HK-2 (cell line): Measurements from ENCODE around the gene AMER3.

Experiments
- DNase-seq: peaks from one replicate; pipeline ENCODE4 v3.0.0-alpha.2; 2018; ENCODE audit not compliant: unreplicated experiment

AMER3 gene

DNA sequence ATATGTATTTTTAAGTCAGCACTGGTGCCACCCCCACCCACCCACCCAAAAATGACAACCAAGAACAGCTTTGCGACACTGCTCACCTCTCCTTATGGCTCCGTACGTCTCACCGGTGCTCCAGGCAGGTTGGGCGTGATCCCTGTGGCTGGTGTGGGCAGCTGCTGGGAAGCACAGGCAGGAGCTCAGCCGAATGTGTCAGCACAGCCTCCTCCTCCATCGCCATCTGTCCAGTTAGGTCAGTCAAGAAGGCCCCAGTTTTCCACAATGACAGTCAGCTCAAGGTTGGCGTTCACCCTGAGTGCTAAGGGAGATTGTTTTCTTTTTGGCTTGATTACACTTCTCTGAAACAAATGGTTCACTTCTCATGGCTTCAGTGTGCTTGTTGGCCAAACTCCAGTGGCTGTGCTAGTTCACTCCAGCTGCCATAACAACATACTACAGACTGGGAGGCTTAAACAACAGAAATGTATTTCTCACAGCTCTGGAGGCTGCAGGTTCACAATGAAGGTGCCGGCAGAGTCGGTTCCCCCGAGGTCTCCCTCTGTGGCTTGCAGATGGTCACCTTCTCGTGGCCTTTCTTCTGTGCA is 30.2 kb downstream of the AMER3 start:
- no peak for DNase-seq

DNA sequence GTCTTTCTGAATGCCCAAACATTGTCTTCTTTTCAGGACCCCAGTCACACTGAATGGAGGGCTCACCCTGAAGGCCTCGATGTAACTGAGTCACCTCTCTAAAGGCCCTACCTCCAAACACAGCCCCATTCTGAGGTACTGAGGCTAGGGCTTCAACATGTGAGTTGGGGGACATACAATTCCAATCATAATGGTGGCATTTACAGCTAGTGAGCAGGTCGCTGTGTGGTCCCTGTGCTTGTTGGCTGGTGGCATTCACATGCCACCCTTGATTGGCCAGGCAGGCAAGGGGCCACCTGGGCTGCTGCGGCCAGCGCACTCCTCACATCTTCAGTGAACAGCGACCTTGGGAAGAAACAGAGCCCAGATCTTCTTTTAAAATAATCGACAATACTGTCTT is 30.7 kb downstream of the AMER3 start:
- DNase-seq, result no peak

DNA sequence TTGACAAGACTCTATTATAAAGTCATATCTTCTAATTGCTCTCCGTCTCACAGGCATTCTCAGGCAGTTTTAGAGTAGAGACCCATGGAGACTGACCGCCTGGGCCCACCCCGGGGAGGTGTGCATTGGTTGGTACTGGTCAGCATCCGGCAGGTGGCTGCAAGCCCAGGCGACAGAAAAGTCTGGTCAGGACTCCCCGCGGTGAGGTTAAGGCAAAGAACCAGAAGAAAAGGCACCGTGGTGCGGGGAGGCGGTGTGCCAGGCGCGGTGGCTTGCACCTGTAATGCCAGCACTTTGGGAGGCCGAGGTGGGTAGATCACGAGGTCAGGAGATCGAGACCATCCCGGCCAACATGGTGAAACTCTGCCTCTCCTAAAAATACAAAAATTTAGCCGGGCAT is 32.5 kb downstream of the AMER3 start:
- DNase-seq, result no peak

DNA sequence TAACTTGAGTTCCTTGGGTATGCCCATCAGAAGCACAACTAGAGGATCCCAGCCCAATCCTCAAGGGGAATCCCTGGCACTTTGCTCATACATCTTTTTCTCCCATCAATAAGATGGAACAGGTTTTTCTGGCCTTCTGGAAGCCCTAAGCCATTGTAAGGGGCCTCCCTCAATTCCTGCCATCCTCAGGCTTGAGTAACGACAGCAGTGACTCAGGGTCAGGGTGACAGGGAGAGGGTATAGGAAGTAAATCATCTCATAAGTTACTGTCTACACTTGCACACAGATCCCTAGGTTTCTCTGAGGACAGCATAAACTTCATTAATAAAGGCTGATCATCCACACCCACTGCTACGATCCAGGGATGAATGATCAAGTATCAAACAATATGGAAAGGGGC is 35.0 kb downstream of the AMER3 start:
- DNase-seq, result no peak

DNA sequence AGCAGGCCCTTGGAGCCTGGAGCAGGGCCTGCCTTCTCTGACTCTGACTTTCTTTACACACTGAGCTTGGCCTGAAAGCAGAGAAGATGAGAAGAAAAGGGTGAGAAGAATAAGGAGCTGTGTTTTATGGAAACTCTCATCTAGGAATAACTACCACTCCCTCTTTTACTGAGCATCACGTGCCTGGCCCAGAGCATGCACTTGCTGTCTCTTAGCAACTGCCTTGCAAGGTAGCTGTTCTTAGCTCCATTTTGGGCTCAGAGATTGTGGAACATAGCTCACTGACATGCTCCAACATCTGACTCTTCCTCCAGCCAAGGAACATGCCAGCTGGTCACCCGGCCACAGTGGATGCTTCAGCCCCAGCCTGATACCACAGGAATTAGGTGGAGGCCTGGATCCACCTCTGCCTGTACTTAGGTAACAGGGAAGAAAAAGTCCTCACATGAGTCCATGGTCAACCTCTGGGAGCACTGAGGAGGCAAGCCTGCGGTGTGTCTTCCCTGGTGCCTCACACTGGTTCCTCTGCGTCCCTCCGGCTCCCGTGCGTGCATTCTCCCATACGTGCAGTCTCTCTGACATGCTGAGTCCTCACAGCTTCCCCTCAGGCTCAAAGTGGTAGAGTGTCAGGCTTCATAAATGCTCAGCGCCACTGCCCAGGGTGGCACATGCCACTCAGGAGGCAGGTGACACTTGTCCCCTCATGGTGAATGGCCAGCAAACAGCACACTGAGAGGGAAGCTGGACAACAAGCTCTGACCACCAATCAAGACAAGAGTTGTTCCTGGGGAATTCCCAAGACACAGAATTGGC is 35.7 kb downstream of the AMER3 start:
- DNase-seq, result no peak

DNA sequence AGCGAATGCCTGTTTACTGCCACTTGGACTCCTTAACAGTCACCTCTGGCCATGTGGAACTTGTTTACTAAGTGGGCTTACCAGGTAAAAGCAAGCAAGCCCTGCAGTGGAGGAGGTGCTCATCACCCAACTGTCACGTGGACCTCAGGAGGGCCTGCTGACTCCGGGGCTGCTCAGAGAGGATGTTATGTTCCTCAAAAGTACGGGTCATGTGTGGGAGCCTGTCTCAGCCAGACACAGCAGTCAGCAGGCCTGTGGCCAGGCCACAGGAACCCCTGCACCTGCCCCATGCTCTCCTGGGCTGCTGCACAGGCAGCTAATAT is 36.2 kb downstream of the AMER3 start:
- no peak for DNase-seq

DNA sequence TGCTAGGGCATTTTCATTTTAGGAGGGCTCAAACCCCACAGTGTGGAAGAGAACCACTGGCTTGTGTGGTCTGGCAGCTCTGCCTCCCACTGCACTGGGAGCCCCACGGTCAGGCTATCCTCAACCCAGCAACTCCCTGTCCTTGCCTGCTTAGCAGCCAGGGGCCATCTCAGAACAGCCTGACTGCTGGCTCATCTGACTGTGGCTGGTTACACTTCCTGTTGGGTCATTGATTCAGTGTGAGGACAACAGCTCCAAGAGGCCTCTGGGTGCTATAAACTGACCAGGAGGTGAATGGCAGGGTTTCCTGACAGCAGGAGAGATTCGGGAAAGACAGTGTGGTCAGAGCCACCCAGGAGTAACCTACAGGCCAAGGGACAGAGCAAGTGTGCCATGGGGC is 40.1 kb downstream of the AMER3 start:
- DNase-seq, result no peak

DNA sequence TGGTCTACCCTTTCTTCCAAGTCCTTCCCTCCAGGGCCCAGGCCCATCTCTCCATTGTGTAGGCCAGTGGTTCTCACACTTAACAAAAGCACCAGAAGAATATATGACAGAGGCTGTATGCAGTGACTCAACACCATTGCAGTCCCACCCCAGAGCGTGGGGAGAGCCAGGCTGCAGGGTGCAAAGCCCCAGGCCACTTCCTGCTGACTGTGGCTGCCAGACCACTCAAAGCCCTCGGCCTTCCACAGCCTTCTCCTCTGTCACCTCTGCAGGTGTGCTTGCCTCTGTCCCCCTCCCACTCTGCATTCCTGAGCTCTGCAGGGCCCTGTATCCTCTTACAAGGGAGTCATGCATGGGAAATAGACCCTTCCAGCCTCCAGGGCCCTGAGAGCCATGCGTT is 41.0 kb downstream of the AMER3 start:
- DNase-seq, result no peak

DNA sequence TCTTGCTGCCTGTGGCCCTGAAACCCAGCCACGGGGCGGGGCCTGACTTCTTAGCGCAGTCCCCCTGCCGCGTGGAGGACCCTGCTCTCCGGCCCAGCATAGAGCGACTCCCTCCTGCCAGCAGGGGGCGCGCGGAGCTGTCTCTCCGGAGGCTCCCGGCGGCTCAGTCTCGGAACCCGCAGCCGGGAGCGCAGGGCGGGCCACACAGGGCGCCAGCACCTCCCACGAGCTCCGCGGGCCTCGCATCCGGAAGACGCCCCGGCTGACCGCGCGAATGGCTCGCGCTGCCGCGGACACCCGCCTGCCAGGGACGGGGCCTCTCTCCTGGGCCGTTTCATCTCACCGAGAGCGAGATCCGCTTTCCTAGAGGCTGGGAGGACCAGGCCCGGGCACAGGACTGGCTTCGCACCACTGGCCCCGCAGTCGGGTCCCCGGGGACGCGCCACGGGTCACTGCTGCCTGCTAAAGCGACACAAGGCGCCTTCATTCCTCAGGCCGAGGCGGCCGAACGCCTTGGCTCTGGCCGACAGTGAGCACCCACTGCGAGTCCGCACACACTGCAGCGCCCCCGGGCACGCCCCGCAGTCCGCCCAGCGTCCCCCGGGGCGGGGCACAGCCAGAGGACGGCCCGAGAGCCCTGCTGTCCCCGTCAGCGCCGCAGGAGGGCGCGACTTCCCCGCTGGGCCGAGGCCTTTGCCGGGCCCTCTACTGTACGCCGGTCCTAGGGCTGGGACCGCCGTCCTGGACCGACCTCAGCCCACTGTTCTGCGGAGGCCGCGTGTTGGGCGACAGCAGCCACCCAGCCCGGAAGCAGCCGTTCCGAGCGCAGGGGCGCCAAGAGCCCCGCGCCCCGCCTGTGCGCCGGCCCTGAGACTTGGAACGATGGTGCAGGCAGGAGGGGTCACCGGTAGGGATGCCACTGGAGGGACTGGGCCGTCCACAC is 42.4 kb downstream of the AMER3 start:
- peak; percentile 92 for DNase-seq

DNA sequence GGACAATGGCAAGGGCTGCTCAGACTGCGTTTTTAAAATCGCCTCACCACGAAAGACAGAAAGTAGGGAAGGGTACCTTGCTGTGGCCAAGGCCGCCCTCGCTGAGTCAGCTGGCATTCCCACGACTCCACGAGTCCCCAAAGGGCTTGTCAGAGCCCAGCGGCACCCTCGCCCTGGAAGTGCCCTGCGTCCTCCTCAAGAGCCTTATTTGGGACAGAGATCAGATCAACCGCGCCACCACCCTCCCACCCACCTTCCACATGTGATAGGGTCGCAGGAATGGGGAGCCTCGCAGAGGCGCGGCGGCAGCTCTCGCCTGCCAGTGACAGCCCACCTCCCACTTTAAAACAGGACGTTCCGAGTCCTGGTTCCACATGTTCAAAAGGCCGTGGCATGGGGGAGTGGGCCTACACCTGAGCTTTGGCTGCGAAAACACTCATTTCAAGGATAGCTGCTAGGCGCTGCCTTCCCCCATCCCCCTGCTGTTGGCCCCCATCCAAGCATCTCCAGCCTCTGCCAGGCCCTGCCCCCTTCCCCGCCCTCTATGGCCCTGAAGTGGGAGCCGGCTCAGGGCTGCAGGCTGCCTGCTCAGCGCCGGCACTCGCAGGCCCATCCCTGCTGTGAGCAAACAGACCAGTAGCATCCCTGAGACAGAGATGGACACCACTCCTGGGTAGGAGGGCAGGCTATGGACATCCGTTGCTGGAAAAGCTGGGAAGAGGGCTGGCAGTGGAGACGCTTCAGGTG is 43.3 kb downstream of the AMER3 start:
- no peak for DNase-seq

DNA sequence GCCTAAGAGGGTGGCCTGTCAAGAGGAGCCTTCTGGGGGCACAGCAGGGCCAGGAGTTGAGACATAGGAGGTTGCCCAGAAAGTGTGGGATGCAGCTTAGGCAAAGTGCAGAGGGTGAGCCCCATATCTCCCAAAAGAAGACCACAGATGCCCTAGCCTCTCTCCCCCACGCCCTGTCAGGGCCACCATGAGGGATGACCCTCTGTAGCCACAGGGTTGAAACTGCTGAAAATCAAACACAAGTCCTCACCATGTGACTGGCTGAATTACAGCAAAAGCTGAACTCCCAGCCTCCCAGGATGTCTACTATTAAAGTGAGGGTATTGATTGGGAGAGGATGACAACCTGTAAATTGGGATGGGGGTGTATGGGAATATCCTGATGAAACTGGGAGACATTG is 44.0 kb downstream of the AMER3 start:
- no peak for DNase-seq

DNA sequence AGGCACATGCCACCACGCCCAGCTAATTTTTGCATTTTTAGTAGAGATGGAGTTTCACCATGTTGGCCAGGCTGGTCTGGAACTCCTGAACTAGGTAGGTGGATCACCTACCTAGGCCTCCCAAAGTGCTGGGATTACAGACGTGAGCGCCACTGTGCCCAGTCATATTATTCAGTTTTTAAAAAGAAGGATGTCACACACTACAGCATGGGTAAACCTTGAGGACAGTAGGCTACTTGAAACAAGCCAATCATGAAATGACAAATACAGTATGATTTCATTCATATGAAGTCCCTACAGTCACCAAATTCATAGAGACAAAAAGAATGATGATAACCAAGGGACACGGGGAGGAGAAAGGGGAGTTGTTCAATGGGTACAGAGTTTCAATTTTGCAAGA is 50.3 kb downstream of the AMER3 start:
- no peak for DNase-seq

DNA sequence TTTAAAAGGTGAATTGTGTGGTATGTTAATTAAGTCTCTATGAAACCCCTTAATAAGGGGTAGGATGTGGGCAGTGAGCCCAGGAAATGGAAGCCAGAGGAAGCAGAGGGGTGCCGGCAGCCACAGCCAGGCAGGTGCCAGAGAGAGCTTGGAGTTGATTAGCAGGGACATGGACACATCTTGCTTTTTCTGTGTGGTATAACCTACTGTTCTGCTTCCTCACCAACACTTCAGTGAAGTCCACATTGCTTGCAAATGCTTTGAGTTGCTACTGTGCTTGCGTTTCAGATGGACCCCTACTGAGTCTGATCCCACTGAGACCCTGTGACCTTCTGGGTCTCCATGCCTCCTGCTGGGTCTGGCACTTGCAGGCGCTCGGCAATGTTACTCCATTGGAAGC is 51.0 kb downstream of the AMER3 start:
- DNase-seq, result no peak

DNA sequence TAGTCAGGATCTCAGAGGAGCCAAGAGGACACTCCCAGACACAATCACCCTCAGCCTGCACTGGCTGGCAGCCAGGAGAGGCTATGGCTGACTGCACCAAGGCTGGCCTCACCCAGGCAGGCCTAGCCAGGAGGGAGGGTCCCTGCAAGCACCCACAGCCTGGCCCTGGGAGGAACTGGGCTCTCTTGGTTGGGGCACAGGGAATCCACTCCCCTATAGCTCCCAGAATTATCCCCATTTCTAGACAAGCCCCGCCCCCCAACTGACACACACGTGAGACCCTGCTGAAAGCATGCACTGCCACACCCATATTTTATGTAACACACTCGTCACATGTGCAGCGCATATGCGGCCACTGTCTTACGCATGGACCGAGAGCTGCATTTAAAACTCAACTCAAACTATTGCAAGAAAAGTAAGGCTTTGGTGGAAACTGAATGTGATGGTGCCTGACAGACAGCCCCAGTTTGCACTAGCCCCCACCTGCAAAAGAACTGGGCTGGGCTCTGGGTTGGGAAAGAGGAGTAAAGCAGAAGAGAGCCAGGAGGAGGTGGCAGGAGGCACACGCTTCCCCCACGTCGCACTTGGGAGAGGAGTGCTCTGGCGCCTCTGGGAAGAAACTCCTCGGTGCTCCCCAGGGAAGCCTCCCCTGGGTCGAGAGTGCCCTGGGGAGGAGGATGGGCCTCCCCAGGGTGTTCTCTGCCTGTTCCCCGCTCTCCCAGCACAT is 52.5 kb downstream of the AMER3 start:
- DNase-seq, result peak; percentile 59

DNA sequence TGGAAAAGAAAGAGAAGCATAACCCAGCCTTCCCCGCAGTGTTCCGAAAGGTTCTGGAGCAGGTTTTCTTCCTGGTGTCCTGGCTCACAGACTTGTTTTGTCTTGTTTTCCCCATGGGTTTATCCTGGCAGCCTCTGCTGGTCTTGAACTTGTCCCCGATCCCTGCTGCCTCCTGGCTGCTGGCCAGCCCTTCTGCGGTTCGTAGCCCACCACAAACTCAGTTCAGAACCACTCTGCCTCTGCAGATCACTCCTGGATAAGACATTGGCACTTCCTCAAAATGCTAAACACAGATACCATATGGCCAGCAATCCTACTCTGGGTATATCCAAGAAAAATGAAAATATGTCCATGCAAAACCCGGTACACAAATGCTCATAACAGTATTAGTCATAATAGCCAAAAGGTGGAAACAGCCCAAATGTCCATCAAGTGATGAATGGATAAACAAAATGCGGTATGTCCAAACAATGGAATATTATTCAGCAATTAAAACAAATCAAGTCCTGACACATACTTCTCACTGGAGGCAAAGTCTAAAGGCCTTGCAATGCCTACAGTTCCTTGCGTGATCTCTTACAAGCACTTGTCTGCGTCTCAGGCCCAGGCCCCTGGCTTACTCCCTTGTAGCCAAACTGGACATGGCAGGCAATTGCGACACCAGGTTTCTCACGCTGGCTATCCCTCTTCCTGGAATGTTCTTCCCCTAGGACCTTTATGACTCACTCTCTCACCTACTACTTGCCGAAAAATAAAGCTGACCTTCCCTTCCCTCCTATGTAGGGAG is 53.3 kb downstream of the AMER3 start:
- DNase-seq, result no peak

DNA sequence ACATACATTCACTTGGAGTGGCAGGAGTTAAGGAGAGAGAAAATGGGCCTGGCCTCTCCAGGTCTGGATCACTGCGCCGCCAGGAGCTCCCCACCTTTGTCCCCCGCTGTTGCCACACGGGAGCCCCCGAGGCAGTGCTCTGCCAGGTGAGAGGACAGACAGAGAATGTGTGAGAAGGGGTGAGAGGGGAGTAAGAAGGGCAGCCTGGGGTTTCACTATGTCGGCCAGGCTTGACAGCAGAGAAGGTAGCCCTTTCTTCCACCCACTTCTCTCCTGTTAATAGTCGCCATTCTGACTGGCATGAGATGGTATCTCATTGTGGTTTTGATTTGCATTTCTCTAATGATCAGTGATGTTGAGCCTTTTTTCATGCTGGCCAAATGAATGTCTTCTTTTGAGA is 55.1 kb downstream of the AMER3 start:
- DNase-seq, result no peak

DNA sequence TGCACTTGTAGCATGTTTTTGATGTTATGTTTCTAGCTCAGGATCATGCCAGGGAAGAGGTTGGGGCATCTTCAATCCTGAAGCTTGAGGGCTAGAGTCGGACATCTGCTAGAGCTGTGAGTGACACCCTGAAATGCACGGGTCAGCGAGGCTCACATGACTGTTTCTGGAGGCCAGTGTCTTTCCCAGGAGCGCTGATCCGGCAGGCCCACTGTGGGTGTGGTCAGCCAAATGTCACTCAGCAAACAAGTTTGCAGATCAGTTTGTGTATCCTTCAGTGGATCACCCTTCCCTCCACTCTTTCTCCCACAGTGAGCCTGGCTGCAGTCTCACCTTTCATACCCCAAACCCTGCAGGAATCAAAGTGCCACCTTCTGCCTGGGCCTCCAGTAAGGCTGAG is 58.4 kb downstream of the AMER3 start:
- no peak for DNase-seq

DNA sequence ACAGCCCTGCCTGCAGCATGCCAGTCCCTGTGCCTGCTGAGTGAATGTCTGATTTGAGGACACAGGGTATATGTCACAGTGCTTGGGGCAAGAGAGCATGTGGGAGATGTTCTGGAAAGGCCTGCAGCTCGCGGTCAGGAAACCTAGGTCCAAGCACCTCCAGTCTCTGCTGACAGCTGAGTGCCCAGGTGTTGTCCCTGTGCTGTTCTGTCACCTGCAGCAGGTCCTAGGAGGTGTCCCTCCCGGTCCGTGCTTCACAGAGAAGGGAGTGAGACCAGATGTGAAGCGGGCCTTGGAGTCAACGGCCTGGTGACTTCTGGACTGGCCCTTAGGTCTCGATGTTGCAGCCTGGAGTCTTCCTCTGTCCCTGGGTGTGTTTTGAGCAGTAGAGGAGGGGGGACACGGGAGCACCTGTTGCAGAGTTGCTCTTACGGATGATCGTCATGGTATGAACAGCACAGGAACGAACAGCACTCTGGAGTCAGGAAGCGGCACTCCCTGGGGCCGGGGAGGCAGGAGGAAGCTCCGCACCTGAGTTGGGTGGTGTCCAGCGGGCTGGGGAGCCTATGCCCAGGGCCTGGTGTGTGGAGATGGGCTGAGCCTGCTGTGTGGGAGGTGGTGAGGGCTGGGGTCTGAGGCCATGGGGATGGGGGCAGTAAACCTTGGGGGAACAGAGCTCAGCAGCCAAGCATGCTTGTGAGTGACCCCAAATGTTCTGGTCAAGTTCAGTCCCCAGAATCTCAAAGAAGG is 59.8 kb downstream of the AMER3 start:
- DNase-seq, result no peak
